ENCODE results near the gene SSTR3.

SSTR3 gene

GRCh38 chr22:37229805-37230672 is 17.8 kb upstream of the SSTR3 start:
- Histone ChIP-seq H3K4me3 (replicated peaks; ENCODE audit: insufficient read depth, low read length) (no peak overlapping the region), H3K27ac (replicated peaks) (peak overlapping the region; percentile 81), H3K27me3 (ENCODE audit: insufficient read depth, poor library complexity, severe bottlenecking) (no peaks in the 10 kb centered on the region)
- TF ChIP-seq, protein P1, sequence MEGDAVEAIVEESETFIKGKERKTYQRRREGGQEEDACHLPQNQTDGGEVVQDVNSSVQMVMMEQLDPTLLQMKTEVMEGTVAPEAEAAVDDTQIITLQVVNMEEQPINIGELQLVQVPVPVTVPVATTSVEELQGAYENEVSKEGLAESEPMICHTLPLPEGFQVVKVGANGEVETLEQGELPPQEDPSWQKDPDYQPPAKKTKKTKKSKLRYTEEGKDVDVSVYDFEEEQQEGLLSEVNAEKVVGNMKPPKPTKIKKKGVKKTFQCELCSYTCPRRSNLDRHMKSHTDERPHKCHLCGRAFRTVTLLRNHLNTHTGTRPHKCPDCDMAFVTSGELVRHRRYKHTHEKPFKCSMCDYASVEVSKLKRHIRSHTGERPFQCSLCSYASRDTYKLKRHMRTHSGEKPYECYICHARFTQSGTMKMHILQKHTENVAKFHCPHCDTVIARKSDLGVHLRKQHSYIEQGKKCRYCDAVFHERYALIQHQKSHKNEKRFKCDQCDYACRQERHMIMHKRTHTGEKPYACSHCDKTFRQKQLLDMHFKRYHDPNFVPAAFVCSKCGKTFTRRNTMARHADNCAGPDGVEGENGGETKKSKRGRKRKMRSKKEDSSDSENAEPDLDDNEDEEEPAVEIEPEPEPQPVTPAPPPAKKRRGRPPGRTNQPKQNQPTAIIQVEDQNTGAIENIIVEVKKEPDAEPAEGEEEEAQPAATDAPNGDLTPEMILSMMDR (IDR thresholded peaks at IDR 0.05; ENCODE audit: insufficient read depth, low read length), result no peak
- TF ChIP-seq POLR2AphosphoS5 (IDR thresholded peaks at IDR 0.05; ENCODE audit: low read depth) (peak; percentile 62; the same call in 1 of the 2 replicates), GABPA (IDR thresholded peaks at IDR 0.05; ENCODE audit: low read depth) (no peak)
- DNase-seq (ENCODE audit: low read depth in 1 of 2, low spot score in 1 of 2), result peak in 1 of 2 experiments; percentile 91

DNA sequence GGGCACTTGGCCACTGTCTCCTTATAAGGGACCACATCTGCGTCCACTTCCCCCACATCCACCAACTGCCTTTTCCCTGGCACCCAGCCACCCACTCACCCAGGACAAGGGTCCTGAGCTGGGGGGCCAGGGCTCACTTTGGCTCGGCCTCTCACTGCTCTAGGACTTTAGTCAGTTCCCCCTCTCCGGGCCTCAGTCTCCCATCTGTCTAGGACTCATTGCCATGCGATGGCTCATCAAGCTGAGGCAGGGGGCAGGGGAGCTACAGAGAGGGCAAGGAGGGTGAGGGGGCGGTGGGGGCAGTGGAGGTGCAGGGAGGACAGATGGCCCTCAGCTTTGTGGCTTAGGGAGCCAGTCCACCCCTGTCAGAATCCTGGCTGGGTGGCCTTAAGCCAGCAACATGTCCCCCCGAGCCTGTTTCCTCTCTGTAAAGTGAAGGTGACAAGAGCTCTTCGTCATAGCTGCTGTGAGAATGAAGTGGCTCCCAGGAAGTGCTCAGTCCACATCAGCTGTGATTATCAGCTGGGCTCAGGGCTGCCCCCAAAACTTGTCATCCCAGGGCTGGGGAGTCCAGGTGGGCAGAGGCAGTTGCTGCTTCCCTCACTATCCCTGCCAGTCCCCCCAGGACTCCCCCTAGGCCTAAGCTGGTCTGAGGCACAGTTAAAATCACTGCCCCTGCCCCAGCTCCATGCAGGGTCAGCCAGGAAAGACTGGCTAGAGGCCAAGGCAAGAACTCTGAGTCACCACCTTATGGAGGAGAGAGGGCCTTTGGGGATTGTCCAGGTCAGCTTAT is 16.9 kb upstream of the SSTR3 start:
- no peak for DNase-seq (ENCODE audit: low read depth in 1 of 2, low spot score in 1 of 2)
- H3K27ac ChIP-seq (replicated peaks), result peak overlapping the region; percentile 81
- TF ChIP-seq GABPA (IDR thresholded peaks at IDR 0.05; ENCODE audit: low read depth) (no peak), POLR2AphosphoS5 (IDR thresholded peaks at IDR 0.05; ENCODE audit: low read depth) (0 out of 2 replicates have a peak, but pooled peaks have one; percentile 2), SPI1 (IDR thresholded peaks at IDR 0.05; ENCODE audit: borderline replicate concordance, low read depth) (no peak)
- TF ChIP-seq, protein P2, sequence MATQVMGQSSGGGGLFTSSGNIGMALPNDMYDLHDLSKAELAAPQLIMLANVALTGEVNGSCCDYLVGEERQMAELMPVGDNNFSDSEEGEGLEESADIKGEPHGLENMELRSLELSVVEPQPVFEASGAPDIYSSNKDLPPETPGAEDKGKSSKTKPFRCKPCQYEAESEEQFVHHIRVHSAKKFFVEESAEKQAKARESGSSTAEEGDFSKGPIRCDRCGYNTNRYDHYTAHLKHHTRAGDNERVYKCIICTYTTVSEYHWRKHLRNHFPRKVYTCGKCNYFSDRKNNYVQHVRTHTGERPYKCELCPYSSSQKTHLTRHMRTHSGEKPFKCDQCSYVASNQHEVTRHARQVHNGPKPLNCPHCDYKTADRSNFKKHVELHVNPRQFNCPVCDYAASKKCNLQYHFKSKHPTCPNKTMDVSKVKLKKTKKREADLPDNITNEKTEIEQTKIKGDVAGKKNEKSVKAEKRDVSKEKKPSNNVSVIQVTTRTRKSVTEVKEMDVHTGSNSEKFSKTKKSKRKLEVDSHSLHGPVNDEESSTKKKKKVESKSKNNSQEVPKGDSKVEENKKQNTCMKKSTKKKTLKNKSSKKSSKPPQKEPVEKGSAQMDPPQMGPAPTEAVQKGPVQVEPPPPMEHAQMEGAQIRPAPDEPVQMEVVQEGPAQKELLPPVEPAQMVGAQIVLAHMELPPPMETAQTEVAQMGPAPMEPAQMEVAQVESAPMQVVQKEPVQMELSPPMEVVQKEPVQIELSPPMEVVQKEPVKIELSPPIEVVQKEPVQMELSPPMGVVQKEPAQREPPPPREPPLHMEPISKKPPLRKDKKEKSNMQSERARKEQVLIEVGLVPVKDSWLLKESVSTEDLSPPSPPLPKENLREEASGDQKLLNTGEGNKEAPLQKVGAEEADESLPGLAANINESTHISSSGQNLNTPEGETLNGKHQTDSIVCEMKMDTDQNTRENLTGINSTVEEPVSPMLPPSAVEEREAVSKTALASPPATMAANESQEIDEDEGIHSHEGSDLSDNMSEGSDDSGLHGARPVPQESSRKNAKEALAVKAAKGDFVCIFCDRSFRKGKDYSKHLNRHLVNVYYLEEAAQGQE (IDR thresholded peaks at IDR 0.05; ENCODE audit: insufficient replicate concordance, low read depth), result no peak
- TF ChIP-seq, protein P1 (IDR thresholded peaks at IDR 0.05; ENCODE audit: insufficient read depth, low read length), result no peak
- no peaks in the 10 kb centered on the region for H3K27me3 ChIP-seq (ENCODE audit: insufficient read depth, poor library complexity, severe bottlenecking)
- H3K4me3 ChIP-seq (replicated peaks; ENCODE audit: insufficient read depth, low read length), result no peak overlapping the region

GRCh38 chr22:37228106-37229011 is 16.1 kb upstream of the SSTR3 start:
- H3K4me3 ChIP-seq (replicated peaks; ENCODE audit: insufficient read depth, low read length), result no peak overlapping the region
- peak in 1 of 2 experiments; percentile 70 for DNase-seq (ENCODE audit: low read depth in 1 of 2, low spot score in 1 of 2)
- no peaks in the 10 kb centered on the region for H3K27me3 ChIP-seq (ENCODE audit: insufficient read depth, poor library complexity, severe bottlenecking)
- H3K27ac ChIP-seq (replicated peaks), result peak overlapping the region; percentile 81
- TF ChIP-seq, protein P2 (IDR thresholded peaks at IDR 0.05; ENCODE audit: insufficient replicate concordance, low read depth), result no peak
- TF ChIP-seq GABPA (IDR thresholded peaks at IDR 0.05; ENCODE audit: low read depth) (no peak), POLR2AphosphoS5 (IDR thresholded peaks at IDR 0.05; ENCODE audit: low read depth) (peak; percentile 24; the same call in 1 of the 2 replicates), SPI1 (IDR thresholded peaks at IDR 0.05; ENCODE audit: borderline replicate concordance, low read depth) (no peak; the same call in 1 of the 2 replicates)
- TF ChIP-seq, protein P1 (IDR thresholded peaks at IDR 0.05; ENCODE audit: insufficient read depth, low read length), result no peak

All from HL-60 (cell line).